NCI-H1417 (cell line): ENCODE results near the gene MTERF1.
"Not testable (repeated sequence)": the region's sequence is repeated elsewhere in the genome, so short reads cannot be mapped to it uniquely, and the experiment has no call there.

Experiments
- DNase-seq, 3 experiments: peaks; one replicate each; lab custom pipeline; 2025; lab: John Stamatoyannopoulos, UW

Gene MTERF1

DNA sequence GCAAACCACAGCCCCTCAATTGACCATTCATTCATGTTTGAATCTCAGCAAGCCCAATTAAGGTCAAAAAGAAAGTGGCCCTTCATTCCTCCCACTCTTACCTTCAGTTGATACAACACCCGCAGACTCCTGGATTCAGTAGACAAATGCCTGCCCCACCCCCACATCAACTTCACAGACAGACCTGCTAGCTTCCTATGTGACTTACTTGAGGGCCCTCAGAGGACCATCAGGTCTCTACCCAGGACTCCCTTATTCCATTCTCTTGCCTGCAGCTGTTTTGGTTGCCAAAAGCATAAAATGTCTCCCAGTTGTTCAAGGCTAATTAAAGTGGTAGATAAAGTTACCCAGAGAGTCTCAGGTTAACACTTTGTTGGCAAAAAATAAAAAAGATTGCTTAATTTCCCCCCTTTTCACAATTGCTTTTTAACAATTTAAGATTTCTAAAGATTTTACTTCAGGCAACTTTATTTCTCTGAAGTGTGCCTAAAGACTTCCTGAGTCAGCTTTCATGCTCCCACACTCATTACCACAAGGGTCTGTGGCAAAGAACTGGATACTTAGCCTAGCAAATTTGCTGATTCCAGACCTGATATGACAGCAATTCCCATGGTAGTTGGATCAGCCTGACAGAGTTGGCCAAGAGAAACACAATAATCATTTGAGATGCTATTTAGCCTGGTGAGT lies 3.3 kb upstream of the MTERF1 start:
- no peak for DNase-seq

GRCh38 chr7:91880016-91880412 lies 488 bp downstream of the MTERF1 start:
- DNase-seq, result no peak

DNA sequence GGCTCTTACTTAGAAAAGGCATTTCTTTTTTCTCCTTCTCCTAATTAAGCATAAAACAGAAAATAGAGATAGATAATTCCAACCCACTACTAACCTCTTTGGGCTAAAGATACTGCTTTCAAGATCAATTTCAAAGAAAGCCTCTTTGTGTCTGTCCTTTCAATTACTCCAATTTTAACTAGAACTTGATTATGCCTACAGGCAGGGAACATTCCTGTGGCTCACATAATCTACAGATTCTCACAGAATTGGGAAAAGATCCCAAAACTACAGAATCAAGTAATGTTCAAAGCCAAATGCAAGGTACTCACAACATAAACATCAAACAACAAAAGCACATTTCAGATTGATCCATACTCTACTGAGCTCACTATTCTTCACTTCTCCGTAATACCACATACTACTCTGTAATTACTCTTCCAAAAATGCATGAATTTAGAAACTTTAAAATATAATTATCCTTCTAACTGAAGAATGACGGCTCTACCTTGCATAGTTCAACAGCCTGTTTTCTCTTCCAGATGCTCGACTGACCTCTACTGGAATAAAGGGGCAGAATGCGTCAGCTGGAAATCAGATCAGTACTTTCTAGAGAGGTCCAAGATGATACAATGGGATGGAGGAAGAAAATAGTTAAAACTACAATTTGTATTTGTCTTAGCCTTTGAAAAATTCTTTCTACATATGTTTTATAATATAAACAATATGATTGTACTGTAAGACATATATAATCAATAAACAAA lies 3.9 kb downstream of the MTERF1 start:
- peak in 1 of 3 experiments; percentile 12 for DNase-seq

- no peak for DNase-seq
Measured at GRCh38 chr7:91875851-91876250, 4.7 kb downstream of the MTERF1 start.

- DNase-seq, result no peak
Measured at GRCh38 chr7:91872928-91873327, 7.6 kb downstream of the MTERF1 start.

DNA sequence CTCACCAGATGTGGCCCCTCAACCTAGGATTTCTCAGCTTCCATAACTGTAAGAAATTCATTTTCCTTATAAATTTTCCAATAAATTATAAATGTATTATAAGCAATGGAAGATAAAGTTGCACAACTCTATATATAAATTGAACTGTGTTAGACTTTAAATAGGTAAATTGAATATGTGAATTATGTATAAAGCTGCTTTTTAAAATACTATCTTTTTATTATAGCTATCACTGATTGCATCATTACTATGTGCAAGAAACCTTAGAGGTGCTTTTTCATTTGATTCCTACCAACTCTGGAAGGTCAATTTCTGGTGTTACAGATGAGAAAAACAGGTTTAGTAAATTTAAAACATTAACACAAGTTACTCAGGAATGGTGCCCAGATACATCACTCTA lies 8.4 kb downstream of the MTERF1 start:
- no peak for DNase-seq

- DNase-seq, result no peak
Measured at GRCh38 chr7:91869661-91870060, 10.8 kb downstream of the MTERF1 start.

DNA sequence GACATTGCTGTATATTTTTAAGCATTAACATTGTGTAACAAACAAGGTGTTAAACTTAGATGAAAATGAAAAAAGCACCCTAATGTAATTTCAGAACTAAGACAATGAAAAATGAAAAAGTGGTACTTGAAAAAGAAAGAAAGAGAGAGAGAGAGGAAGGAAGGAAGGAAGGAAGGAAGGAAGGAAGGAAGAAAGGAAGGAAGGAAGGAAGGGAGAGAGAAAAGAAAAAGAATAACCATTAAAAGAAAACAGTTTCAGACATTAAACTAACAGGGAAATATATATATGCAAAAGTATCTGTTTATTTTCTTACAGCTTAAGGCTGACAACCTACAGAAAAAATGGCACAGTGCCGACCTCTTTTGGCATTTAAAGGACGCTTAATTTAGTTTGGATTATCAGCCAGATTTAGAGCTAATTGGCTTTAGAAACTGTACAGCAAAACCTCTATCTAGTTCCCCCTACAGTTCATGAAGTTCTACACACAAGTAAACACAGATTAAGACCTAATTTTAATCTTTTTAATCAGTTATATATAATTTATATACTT lies 13.8 kb downstream of the MTERF1 start:
- DNase-seq, result no peak

DNA sequence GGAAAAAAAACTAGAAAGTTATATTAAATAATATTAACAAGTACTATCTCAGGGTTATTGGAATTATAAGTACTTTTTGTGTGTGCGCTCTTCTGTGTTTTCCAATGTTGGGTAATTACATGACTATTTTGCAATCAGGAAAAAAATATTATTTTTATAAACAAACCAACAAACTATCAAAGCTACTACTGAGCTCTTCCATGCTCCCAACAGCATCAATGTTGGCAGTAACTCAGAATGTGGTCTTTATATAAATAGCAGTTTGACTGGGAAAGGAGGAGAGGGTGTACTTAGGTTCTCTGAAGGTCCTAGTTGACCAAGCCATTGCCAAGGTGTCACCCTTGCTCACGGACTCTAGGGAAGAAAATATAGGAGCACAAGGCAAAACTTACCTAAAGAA lies 15.0 kb downstream of the MTERF1 start:
- no peak for DNase-seq

DNA sequence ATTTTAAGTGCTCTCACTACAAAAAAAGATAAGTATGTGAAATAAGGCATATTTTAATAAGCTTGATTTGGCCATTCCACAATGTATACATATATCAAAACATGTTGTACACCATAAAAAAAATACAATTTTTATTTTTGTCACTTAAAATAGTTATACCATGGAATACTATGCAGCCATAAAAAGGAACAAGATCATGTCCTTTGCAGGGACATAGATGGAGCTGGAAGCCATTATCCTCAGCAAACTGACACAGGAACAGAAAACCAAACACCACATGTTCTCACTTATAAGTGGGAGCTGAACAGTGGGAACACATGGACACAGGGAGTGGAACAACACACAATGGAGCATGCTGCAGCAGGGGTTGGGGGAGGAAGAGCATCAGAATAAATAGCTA lies 15.9 kb downstream of the MTERF1 start:
- DNase-seq, result not testable (repeated sequence)

DNA sequence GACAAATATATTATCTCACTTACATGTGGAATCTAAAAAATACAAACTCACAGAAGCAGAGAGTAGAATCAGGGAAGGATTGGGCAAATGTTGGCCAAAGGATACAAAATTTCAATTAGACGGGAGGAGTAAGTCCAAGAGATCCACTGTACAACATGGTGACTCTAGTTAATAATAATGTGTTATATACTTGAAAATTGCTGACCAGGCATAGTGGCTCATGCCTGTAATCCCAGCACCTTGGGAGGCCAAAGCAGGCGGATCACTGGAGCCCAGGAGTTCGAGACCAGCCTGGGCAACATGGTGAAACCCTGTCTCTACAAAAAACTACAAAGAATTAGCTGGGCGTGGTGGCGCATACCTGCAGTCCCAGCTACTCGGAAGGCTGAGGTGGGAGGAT lies 16.4 kb downstream of the MTERF1 start:
- no peak for DNase-seq

DNA sequence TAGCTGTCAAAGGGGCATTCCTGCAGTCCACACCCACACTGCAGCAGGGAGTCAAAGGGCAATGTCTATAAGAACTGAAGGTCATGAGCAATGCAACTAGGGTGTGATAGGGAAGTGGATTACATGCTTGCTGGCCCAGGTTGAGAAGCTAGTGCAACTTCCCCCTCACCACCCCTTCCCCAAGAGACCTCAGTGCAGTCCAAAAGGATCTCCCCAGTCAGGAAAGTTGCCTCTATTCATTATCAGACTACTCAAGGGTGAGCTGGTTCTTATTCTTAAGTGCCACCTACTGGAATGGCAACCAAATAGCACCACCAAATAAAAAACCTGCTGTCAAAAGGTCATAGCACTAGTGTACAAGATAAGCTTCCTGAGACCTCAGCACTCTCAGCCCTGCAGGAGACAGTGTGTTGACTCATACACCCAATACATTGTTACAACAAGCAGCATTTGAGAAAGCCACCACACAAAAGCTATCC lies 28.2 kb downstream of the MTERF1 start:
- no peak for DNase-seq

DNA sequence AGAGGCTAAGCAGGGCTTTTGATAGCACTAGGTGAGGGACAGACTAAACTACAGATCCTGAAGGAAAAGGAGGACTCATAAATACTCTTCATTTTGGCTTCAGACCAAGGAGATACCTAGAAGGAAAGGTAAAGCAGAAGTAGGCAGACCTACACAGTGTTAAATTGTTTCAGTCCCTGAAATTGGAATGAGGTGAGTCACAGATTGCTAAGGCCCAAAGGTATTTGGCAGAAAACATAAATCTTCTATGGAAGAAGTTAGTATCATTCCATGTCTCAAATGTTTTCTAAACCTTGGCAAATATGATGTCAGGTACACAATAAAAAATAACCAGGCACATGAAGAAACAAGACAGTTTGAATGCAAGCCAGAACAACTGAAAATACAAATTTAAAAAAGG lies 30.0 kb downstream of the MTERF1 start:
- DNase-seq, result no peak

GRCh38 chr7:91847876-91848588 lies 32.5 kb downstream of the MTERF1 start:
- no peak for DNase-seq

GRCh38 chr7:91847231-91847630 lies 33.3 kb downstream of the MTERF1 start:
- DNase-seq, result no peak

- no peak for DNase-seq
Measured at GRCh38 chr7:91846436-91846835, 34.1 kb downstream of the MTERF1 start.

DNA sequence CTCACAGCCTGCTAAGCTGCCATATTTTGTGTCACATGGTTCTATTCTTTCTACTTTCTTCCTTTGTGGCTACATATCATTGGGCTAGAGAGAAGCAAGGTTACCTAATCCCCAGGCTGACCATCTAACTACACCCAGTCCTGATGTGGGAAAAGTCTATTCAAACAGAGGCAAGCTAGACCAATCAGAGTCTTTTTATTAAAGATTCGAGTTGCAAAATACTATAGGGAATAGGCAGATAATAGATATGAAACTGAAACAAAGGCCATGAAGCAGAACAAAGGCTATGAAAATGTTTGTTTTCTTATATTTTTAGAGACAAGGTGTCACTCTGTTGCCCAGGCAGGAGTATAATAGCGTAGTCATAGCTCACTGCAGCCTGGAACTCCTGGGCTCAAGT lies 36.7 kb downstream of the MTERF1 start:
- no peak for DNase-seq

DNA sequence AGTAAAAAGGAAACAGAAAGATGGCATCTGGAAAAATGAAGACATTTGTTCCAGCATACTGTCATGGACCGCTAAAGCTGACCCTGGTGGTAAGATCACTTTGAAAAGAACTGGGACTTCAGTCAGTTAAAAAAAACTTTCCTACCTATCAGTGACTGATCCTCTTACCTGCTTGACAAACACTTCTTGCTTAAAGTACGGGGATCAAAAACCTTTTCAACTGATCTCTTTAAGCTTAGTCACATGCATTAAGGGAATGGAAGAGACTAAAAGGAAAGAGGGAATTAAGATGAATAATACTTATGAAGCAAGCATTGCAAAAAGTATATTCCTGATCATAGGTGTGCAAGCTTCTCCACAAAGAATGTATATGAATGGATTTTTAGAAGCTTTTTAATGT lies 42.1 kb downstream of the MTERF1 start:
- DNase-seq, result no peak

DNA sequence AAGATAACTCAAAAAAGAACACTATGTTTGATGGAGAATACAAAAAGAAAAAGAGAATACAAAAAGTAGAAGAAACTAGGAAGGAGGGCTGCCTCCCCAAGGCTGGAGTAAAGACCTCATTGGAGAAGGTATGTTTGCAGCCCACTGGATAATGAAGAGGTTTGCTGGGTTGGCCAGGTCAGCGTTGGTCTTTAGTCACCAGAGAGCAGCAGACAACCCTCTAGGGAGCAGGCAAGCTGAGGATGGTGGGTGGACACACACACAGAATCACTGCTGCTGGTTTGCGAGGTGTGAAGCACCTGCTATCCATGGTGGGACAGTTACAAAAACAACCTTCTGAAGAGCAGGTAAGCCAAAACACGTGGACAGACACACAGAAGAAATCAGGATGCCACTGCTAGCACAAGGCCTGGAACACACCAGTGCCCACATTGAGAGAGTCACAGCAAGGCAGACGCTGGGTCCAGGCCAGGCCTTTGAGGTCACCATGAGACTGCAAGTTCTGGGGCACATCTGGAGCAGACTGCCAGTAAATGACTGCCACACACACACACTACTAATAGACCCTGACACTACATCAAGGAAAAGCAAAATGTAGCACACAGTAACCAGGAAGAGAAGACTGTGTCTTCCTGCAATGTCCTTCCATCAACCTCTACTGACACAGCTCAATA lies 43.0 kb downstream of the MTERF1 start:
- no peak for DNase-seq

DNA sequence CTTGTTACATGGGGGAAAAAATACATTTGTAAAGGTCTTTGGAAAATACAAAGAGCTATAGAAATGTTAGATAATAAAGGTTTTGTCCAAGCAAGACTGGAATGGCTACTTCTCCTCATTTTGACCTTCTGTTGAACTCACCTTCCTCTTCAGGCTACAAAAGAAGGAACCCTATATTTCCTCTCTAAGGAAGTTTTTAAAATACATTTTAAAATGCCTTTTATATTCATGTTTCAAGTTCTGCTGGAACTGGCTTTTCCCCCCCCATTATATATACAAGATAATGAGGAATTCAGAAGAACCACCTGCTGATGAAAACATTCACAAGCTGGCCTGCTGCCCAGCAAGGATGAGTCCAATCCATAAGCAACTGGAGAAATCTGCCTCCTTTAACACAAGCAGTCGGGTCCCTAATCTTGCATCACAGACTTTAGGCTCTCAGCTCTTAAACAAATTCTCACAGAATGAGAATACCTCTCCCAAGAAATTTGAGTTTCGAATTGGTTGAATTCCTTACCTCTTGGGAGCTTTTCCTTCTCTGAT lies 44.6 kb downstream of the MTERF1 start:
- peak in 2 of 3 experiments; percentile 8 to 52 for DNase-seq

DNA sequence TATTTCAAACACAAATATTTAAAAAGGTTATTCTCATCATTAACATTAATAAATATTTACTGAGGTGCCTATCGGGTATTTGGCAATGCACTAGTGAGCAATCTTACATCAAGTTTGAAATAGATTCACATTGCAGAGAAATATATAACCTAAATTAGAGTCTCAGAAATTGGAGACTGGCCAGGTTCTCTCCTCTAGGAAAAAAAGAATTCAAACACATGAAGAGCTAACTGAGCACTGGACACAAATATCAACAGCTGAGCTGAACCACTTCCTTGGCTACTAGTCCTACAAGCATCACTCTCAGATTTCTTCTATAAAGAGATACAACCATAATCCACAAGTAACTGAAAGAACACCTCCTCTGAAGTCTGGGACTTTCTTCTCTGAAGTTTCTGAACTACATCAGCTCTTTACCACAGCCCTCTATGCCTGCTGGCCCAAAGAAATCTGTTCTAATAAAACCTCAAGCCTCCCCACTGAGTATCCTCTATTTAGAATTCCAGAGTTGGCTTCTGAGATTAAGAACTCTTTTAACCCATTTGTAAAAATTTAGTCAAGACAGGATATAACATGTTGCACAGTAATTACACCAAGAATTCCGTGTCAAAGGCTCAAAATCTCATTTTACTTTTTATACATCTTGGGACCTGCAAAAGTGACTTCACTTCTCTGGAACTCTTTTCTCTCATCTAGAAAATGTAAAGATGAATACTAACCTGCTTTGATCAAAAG lies 45.2 kb downstream of the MTERF1 start:
- no peak for DNase-seq
